Thoracic aorta (tissue), 2 donors: Measurements from ENCODE around the gene CDC42BPB. TPM values are rescaled to one million over a fixed set of nuclear protein-coding genes. Genes with fewer than 3 reads are reported as not detected.

Source experiments
- ATAC-seq: fragments of 150-250 bp; one replicate; pipeline ENCODE4 v1.8.0; 2017; ENCODE audit warnings: low read depth; ENCODE audit not compliant: insufficient number of reproducible peaks, low FRiP score
- DNase-seq: peaks from one replicate; pipeline ENCODE4 v3.0.0-alpha.2; 2020; ENCODE audit warnings: low spot score
- H3K27ac ChIP-seq, 2 donors: fragments of 200-600 bp; sonication (generic); 1 replicate in 1 of 2; 2 replicates in 1 of 2; pipeline ENCODE4 v1.5.1; 2016; ENCODE audit warnings: mild to moderate bottlenecking in 2 of 2, moderate library complexity in 2 of 2
- H3K27me3 ChIP-seq: fragments of 200-600 bp; sonication (generic); replicated peaks from 2 replicates; pipeline ENCODE4 v1.6.0; 2016; ENCODE audit warnings: mild to moderate bottlenecking; ENCODE audit not compliant: insufficient read depth
- H3K36me3 ChIP-seq: fragments of 200-600 bp; sonication (generic); one replicate; pipeline ENCODE4 v1.5.1; 2016
- H3K4me1 ChIP-seq, 2 donors: fragments of 200-600 bp; sonication (generic); 1 replicate in 1 of 2; 2 replicates in 1 of 2; pipeline versions ENCODE4 v1.5.1 to v1.6.0; 2016; ENCODE audit warnings: low read depth in 2 of 2, mild to moderate bottlenecking in 1 of 2; ENCODE audit not compliant: control insufficient read depth in 1 of 2
- H3K4me3 ChIP-seq: fragments of 200-600 bp; sonication (generic); 2 replicates; pipeline ENCODE4 v1.5.1; 2016; ENCODE audit warnings: mild to moderate bottlenecking
- H3K9me3 ChIP-seq: fragments of 200-600 bp; sonication (generic); 2 replicates; pipeline ENCODE4 v1.5.1; 2016
- total RNA-seq, 2 donors: library from RNA; depleted of rRNA; stranded (reverse); fragments of >200 nt; gene quantifications; one replicate each; pipeline versions ENCODE4 v1.1.0 to v1.2.3, GENCODE V29; 2016
- TF ChIP-seq, protein P1 (sequence below): fragments of 200-600 bp; sonication (generic); IDR thresholded peaks from one replicate; pipeline ENCODE4 v1.5.1; 2019; ENCODE audit warnings: antibody characterized with exemption

CDC42BPB gene
- total RNA-seq, 2 donors from 2014 or later = 121 to 133 TPM

DNA sequence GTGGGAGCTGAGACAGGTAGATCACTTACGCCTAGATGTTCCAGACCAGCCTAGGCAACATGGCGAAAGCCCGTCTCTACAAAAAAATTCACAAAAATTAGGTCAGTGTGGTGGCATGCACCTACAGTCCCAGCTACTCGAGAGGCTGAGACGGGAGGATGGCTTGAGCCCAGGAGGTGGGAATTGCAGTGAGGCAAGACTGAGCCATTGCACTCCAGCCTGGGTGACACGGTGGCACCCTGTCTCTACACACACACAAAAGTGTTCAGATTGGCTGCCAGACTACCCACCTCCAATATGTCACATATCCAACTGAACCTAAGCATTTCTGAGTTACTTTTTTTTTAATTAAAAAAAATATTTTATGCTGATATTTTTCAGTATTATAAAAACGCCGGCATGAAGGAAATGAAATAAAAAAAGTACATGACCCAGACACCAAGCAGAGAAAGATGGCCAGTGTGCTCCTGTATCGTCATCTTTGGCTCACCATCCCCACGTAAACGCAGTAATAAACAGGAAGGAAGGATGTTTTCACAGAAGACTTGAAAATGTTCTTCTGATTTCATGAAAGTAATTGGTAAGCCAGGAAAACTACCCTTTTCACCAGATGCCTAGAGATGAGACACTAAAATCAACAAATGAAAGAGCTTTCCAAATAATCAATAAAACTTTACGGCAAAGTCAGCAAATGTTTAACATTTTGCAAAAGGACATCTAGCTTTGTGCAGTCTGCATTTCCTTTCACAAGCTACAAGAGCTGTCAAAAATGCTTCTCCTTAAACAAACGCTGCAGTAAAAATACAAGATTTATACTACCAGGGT is 26.4 kb downstream of the CDC42BPB start:
- peak overlapping the region in 1 of 2 donors; percentile 9 for H3K27ac ChIP-seq
- TF ChIP-seq, protein P1, sequence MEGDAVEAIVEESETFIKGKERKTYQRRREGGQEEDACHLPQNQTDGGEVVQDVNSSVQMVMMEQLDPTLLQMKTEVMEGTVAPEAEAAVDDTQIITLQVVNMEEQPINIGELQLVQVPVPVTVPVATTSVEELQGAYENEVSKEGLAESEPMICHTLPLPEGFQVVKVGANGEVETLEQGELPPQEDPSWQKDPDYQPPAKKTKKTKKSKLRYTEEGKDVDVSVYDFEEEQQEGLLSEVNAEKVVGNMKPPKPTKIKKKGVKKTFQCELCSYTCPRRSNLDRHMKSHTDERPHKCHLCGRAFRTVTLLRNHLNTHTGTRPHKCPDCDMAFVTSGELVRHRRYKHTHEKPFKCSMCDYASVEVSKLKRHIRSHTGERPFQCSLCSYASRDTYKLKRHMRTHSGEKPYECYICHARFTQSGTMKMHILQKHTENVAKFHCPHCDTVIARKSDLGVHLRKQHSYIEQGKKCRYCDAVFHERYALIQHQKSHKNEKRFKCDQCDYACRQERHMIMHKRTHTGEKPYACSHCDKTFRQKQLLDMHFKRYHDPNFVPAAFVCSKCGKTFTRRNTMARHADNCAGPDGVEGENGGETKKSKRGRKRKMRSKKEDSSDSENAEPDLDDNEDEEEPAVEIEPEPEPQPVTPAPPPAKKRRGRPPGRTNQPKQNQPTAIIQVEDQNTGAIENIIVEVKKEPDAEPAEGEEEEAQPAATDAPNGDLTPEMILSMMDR = no peak

DNA sequence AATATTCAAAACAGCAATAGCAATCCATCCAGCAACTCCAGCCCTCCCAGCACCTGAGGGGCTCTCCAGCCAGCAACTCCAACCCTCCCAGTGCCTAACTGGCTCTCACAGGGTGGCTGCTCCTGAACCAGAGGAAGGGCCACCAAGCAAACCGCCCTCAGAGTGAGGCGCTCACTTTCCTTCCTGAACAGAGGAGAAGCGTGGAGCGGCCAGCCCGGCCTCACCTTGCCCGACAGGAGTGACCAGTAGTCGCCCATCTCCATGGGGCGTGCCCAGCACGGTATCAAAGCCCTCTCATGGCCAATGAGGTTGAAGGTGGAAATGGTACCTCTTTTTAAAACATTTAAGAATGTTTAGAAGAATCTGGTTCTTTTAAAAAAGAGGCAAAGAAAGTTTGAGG is 27.4 kb downstream of the CDC42BPB start:
- no peaks in the 10 kb centered on the region for H3K27me3 ChIP-seq
- DNase-seq (no peak), ATAC-seq (no peak)
- H3K4me3 ChIP-seq = no peak overlapping the region
- TF ChIP-seq, protein P1 = no peak
- peaks cover 27 to 54% of the 10 kb centered on the region in 2 donors for H3K4me1 ChIP-seq
- H3K27ac ChIP-seq = peak overlapping the region in 1 of 2 donors; percentile 47
- no peaks in the 10 kb centered on the region for H3K36me3 ChIP-seq
- H3K9me3 ChIP-seq = no peaks in the 10 kb centered on the region

More for the DNA sequence above, 26.4 kb downstream of the CDC42BPB start:
- Histone ChIP-seq H3K4me1 (peaks cover 27 to 54% of the 10 kb centered on the region in 2 donors), H3K27me3 (no peaks in the 10 kb centered on the region), H3K36me3 (no peaks in the 10 kb centered on the region), H3K4me3 (no peak overlapping the region), H3K9me3 (no peaks in the 10 kb centered on the region)
- DNase-seq (no peak), ATAC-seq (no peak)

DNA sequence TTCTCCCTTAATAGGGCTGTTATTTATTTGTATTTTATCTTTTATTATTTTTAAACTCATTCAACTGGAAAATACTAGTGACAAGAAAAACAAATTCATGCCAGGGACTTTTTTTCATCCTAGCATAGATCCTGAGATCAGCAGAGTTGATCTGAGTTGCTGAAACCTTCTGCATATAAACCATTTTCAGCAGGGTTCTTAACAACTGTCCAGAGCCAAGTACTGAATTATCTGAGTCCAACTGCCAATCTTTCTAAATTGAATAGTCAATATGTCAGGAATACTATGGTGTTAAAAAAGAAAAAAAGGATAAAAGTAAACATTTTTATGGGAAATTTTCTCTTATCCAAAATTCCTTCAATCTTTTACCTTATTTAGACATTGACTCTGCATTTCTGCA is 28.6 kb downstream of the CDC42BPB start:
- Histone ChIP-seq H3K9me3 (no peaks in the 10 kb centered on the region), H3K4me1 (peaks cover 30 to 62% of the 10 kb centered on the region in 2 donors), H3K4me3 (peak overlapping the region; percentile 58), H3K27ac (peak overlapping the region; percentile 70 to 74), H3K27me3 (no peaks in the 10 kb centered on the region), H3K36me3 (no peaks in the 10 kb centered on the region)
- TF ChIP-seq, protein P1 = no peak
- DNase-seq (no peak), ATAC-seq (no peak)

DNA sequence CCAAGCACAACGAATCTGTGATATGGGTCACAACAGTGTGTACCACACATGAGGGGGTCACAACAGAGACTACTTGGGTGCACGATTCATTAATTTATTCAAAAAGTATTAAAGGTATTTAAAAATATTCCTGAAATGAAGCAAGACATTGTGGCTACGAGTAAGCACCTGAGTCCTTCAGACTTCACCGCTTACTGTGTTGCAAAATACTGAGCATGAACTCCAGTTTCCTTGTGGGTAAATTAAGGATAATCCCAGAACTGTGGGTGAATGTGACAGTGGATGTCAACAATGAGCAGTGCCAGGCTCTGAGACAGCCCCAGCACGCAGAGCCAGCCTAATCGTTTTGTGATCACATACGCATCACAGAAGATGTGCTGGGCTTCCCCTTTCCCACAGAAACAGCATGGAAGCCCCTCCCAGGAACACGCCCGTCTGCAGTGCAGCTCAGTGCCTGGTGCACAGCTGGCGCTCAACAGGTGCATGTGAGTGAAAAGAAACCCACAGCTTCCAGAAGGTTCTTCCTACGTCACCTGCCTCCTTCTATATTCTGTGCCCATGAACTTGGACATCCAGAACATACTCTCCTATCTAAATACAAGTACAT is 29.1 kb downstream of the CDC42BPB start:
- Histone ChIP-seq H3K9me3 (no peaks in the 10 kb centered on the region), H3K4me3 (peak overlapping the region; percentile 58), H3K4me1 (peaks cover 30 to 62% of the 10 kb centered on the region in 2 donors), H3K27me3 (no peaks in the 10 kb centered on the region), H3K27ac (peak overlapping the region; percentile 70 to 74), H3K36me3 (no peaks in the 10 kb centered on the region)
- DNase-seq (no peak), ATAC-seq (no peak)
- TF ChIP-seq, protein P1 = no peak

DNA sequence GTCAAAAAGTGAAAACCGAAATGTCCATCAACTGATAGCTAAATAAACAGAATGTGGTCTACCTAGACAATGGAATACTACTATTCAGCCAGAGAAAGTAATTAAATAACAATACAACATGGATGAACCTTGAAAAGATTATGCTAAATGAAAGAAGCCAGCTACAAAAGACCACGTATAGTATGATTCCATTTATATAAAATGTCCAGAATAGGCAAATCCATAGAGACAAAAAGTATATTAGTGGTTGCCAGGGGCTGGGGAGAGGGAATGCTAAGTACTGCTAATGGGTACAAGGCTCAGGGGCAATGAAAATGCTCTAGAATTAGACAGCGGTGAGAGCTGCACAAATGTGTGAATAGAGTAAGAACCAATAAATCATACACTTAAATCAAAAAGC is 29.9 kb downstream of the CDC42BPB start:
- no peak overlapping the region for H3K4me3 ChIP-seq
- H3K4me1 ChIP-seq = peaks cover 35 to 69% of the 10 kb centered on the region in 2 donors
- H3K27ac ChIP-seq = peak overlapping the region in 1 of 2 donors; percentile 74
- H3K9me3 ChIP-seq = no peaks in the 10 kb centered on the region
- no peak for DNase-seq
- H3K27me3 ChIP-seq = no peaks in the 10 kb centered on the region
- H3K36me3 ChIP-seq = no peaks in the 10 kb centered on the region
- TF ChIP-seq, protein P1 = no peak
- ATAC-seq = no peak
